Occipital lobe (tissue), 1 donor: ENCODE data around the gene PCDHGA9. TPM values are rescaled to one million over a fixed set of nuclear protein-coding genes. Genes with fewer than 3 reads are reported as not detected.

Source experiments
- total RNA-seq: library from RNA; depleted of rRNA; stranded (reverse); fragments of >200 nt; gene quantifications from one replicate; pipeline ENCODE4 v1.2.3, GENCODE V29; 2014

PCDHGA9 gene
- total RNA-seq, 1 donor from 2014 or later, result 11.9 TPM

Other genes starting within 250 kb of the PCDHGA9 start
- gene PCDHB7, start 230.1 kb upstream of the PCDHGA9 start, total RNA-seq, result 13.4 TPM
- gene PCDHB8, start 225.0 kb upstream of the PCDHGA9 start, total RNA-seq, result 8.6 TPM
- gene PCDHB16, start 220.4 kb upstream of the PCDHGA9 start, total RNA-seq, result 4.5 TPM
- 6.1 TPM for gene PCDHB9, start 215.6 kb upstream of the PCDHGA9 start, total RNA-seq
- gene PCDHB10, start 210.4 kb upstream of the PCDHGA9 start, total RNA-seq, result 13.1 TPM
- 10.5 TPM for gene PCDHB11, start 203.2 kb upstream of the PCDHGA9 start, total RNA-seq
- 14.8 TPM for gene PCDHB12, start 194.1 kb upstream of the PCDHGA9 start, total RNA-seq
- 9.2 TPM for gene PCDHB13, start 188.9 kb upstream of the PCDHGA9 start, total RNA-seq
- gene PCDHB14, start 179.4 kb upstream of the PCDHGA9 start, total RNA-seq, result 13.4 TPM
- 22.1 TPM for gene PCDHB15, start 157.4 kb upstream of the PCDHGA9 start, total RNA-seq
- gene SLC25A2, start 98.7 kb upstream of the PCDHGA9 start, total RNA-seq, result not detected
- gene TAF7, start 82.0 kb upstream of the PCDHGA9 start, total RNA-seq, result 127 TPM
- gene PCDHGA1, start 72.3 kb upstream of the PCDHGA9 start, total RNA-seq, result 4.8 TPM
- gene PCDHGA2, start 64.0 kb upstream of the PCDHGA9 start, total RNA-seq, result 6.9 TPM
- 4.7 TPM for gene PCDHGA3, start 58.9 kb upstream of the PCDHGA9 start, total RNA-seq
- 7.8 TPM for gene PCDHGB1, start 52.7 kb upstream of the PCDHGA9 start, total RNA-seq
- gene PCDHGA4, start 47.8 kb upstream of the PCDHGA9 start, total RNA-seq, result 8.4 TPM
- gene PCDHGB2, start 42.8 kb upstream of the PCDHGA9 start, total RNA-seq, result 8.3 TPM
- 6.6 TPM for gene PCDHGA5, start 38.6 kb upstream of the PCDHGA9 start, total RNA-seq
- 12.3 TPM for gene PCDHGB3, start 32.5 kb upstream of the PCDHGA9 start, total RNA-seq
- gene PCDHGA6, start 28.9 kb upstream of the PCDHGA9 start, total RNA-seq, result 12.3 TPM
- 8.4 TPM for gene PCDHGA7, start 20.0 kb upstream of the PCDHGA9 start, total RNA-seq
- 12.9 TPM for gene PCDHGB4, start 15.1 kb upstream of the PCDHGA9 start, total RNA-seq
- gene PCDHGA8, start 10.1 kb upstream of the PCDHGA9 start, total RNA-seq, result 8.0 TPM
- gene PCDHGB5, start 4.8 kb upstream of the PCDHGA9 start, total RNA-seq, result 18.1 TPM
- 12.8 TPM for gene PCDHGB6, start 5.2 kb downstream of the PCDHGA9 start, total RNA-seq
- 12.0 TPM for gene PCDHGA10, start 10.2 kb downstream of the PCDHGA9 start, total RNA-seq
- gene PCDHGB7, start 14.9 kb downstream of the PCDHGA9 start, total RNA-seq, result 15.6 TPM
- gene PCDHGA11, start 18.3 kb downstream of the PCDHGA9 start, total RNA-seq, result 16.4 TPM
- gene PCDHGA12, start 27.7 kb downstream of the PCDHGA9 start, total RNA-seq, result 6.9 TPM
- gene PCDHGC3, start 73.2 kb downstream of the PCDHGA9 start, total RNA-seq, result 35.6 TPM
- gene PCDHGC4, start 82.3 kb downstream of the PCDHGA9 start, total RNA-seq, result 91.2 TPM
- gene PCDHGC5, start 86.3 kb downstream of the PCDHGA9 start, total RNA-seq, result 6.2 TPM
- gene DIAPH1, start 216.2 kb downstream of the PCDHGA9 start, total RNA-seq, result 18.4 TPM
- gene HDAC3, start 234.1 kb downstream of the PCDHGA9 start, total RNA-seq, result 46.5 TPM
- gene RELL2, start 234.2 kb downstream of the PCDHGA9 start, total RNA-seq, result 8.4 TPM
- gene FCHSD1, start 248.6 kb downstream of the PCDHGA9 start, total RNA-seq, result 3.0 TPM